OCI-LY3 (cell line): ENCODE measurements around the gene UBAC2.

Experiments
- H2AFZ ChIP-seq: fragments of 200-600, 300-600 bp; shearing (Covaris generic); 2 replicates; pipeline ENCODE4 v1.6.0; 2014; ENCODE audit warnings: antibody characterized with exemption, low read depth, low read length
- H3K27ac ChIP-seq: fragments of 200-600, 300-600 bp; sonication (generic); 2 replicates; pipeline ENCODE4 v1.5.1; 2014; ENCODE audit warnings: mild to moderate bottlenecking, low read length, moderate library complexity, mixed read lengths
- H3K27me3 ChIP-seq: fragments of 200-600, 300-600 bp; sonication (generic); 2 replicates; pipeline ENCODE4 v1.6.1; 2014; ENCODE audit warnings: low read depth, low read length, mixed read lengths
- H3K36me3 ChIP-seq: fragments of 200-600, 300-600 bp; sonication (generic); replicated peaks from 2 replicates; pipeline ENCODE3; 2014; ENCODE audit warnings: low read depth, low read length, mixed read lengths
- H3K4me1 ChIP-seq: fragments of 300-600, 200-600 bp; sonication (generic); 2 replicates; pipeline ENCODE4 v1.6.1; 2014; ENCODE audit warnings: low read length, mixed read lengths
- H3K4me2 ChIP-seq: fragments of 200-600, 300-600 bp; sonication (generic); 2 replicates; pipeline ENCODE4 v1.6.1; 2014; ENCODE audit warnings: low read length, mixed read lengths
- H3K4me3 ChIP-seq: fragments of 300-600, 200-600 bp; sonication (generic); 2 replicates; pipeline ENCODE4 v1.5.1; 2014; ENCODE audit warnings: antibody characterized with exemption, mild to moderate bottlenecking, low read length, moderate library complexity
- H3K79me2 ChIP-seq: fragments of 300-600, 200-600 bp; shearing (Covaris generic); 2 replicates; pipeline ENCODE4 v1.6.1; 2014; ENCODE audit warnings: mild to moderate bottlenecking, low read length, mixed read lengths
- H3K9ac ChIP-seq: fragments of 300-600, 200-600 bp; shearing (Covaris generic); 2 replicates; pipeline ENCODE4 v1.6.0; 2014; ENCODE audit warnings: mild to moderate bottlenecking, low read length, moderate library complexity
- H3K9me3 ChIP-seq: fragments of 200-600, 300-600 bp; shearing (Covaris generic); 2 replicates; pipeline ENCODE4 v1.6.1; 2014; ENCODE audit warnings: low read length, mixed read lengths; ENCODE audit not compliant: insufficient read depth
- H4K20me1 ChIP-seq: fragments of 200-600, 300-600 bp; sonication (generic); 2 replicates; pipeline ENCODE4 v1.6.1; 2016; ENCODE audit warnings: low read length, mixed read lengths; ENCODE audit not compliant: insufficient read depth
- CTCF ChIP-seq: fragments of 200-600, 300-600 bp; sonication (generic); IDR thresholded peaks from 2 replicates; pipeline ENCODE4 v1.5.1; 2014; ENCODE audit warnings: antibody characterized with exemption, low read length, low read depth
- EZH2phosphoT487 ChIP-seq: fragments of 200-600 bp; shearing (Covaris generic); IDR thresholded peaks from 2 replicates; pipeline ENCODE4 v1.6.1; 2018; ENCODE audit warnings: antibody characterized with exemption, mixed run types, low read depth

UBAC2 gene

GRCh38 chr13:99357941-99358340 lies 157.3 kb downstream of the UBAC2 start:
- Histone ChIP-seq H2AFZ (no peak overlapping the region), H3K27me3 (no peaks in the 10 kb centered on the region), H3K4me1 (peaks cover 62% of the 10 kb centered on the region), H3K4me2 (peak overlapping the region; percentile 92; the same call in 1 of the 2 replicates), H3K4me3 (no peak overlapping the region), H3K9ac (no peak overlapping the region), H3K36me3 (no peaks in the 10 kb centered on the region), H3K9me3 (no peaks in the 10 kb centered on the region), H3K79me2 (peaks cover 3% of the 10 kb centered on the region; the same call in 1 of the 2 replicates), H4K20me1 (no peaks in the 10 kb centered on the region), H3K27ac (peak overlapping the region; percentile 95; the same call in 1 of the 2 replicates)
- TF ChIP-seq CTCF: no peak
- TF ChIP-seq EZH2phosphoT487: no peak

GRCh38 chr13:99359528-99359927 lies 158.9 kb downstream of the UBAC2 start:
- H3K4me1 ChIP-seq: peaks cover 62% of the 10 kb centered on the region
- peaks cover 3% of the 10 kb centered on the region; the same call in 1 of the 2 replicates for H3K79me2 ChIP-seq
- no peak overlapping the region for H2AFZ ChIP-seq
- no peak for TF ChIP-seq EZH2phosphoT487
- no peak for TF ChIP-seq CTCF
- H3K27me3 ChIP-seq: no peaks in the 10 kb centered on the region
- no peaks in the 10 kb centered on the region for H3K36me3 ChIP-seq
- H4K20me1 ChIP-seq: no peaks in the 10 kb centered on the region
- no peak overlapping the region for H3K4me3 ChIP-seq
- no peaks in the 10 kb centered on the region for H3K9me3 ChIP-seq
- H3K9ac ChIP-seq: no peak overlapping the region
- no peak overlapping the region for H3K4me2 ChIP-seq
- H3K27ac ChIP-seq: no peak overlapping the region

GRCh38 chr13:99360696-99361095 lies 160.0 kb downstream of the UBAC2 start:
- no peaks in the 10 kb centered on the region for H4K20me1 ChIP-seq
- peaks cover 3% of the 10 kb centered on the region; the same call in 1 of the 2 replicates for H3K79me2 ChIP-seq
- no peak overlapping the region for H3K9ac ChIP-seq
- no peak overlapping the region for H2AFZ ChIP-seq
- H3K4me2 ChIP-seq: no peak overlapping the region
- no peak overlapping the region for H3K27ac ChIP-seq
- no peaks in the 10 kb centered on the region for H3K27me3 ChIP-seq
- no peaks in the 10 kb centered on the region for H3K36me3 ChIP-seq
- no peak for TF ChIP-seq CTCF
- TF ChIP-seq EZH2phosphoT487: no peak
- no peak overlapping the region for H3K4me3 ChIP-seq
- peaks cover 62% of the 10 kb centered on the region for H3K4me1 ChIP-seq
- H3K9me3 ChIP-seq: no peaks in the 10 kb centered on the region

GRCh38 chr13:99361197-99361596 lies 160.5 kb downstream of the UBAC2 start:
- Histone ChIP-seq H3K4me1 (peaks cover 62% of the 10 kb centered on the region), H3K36me3 (no peaks in the 10 kb centered on the region), H3K9me3 (no peaks in the 10 kb centered on the region), H3K27me3 (no peaks in the 10 kb centered on the region), H3K9ac (no peak overlapping the region), H2AFZ (no peak overlapping the region), H3K4me3 (no peak overlapping the region), H3K27ac (no peak overlapping the region), H4K20me1 (no peaks in the 10 kb centered on the region), H3K79me2 (0 out of 2 replicates have a peak, but pooled peaks cover under 1% of the 10 kb centered on the region), H3K4me2 (no peak overlapping the region)
- no peak for TF ChIP-seq CTCF
- no peak for TF ChIP-seq EZH2phosphoT487
